GM21447 (cell line): ENCODE data around the gene CEP164.
"Not testable (repeated sequence)": the region's sequence is repeated elsewhere in the genome, so short reads cannot be mapped to it uniquely, and the experiment has no call there.

ENCODE experiments used
- ATAC-seq: cut with Tn5 transposase; IDR thresholded peaks from one replicate; pipeline ENCODE4 v1.9.1; 2021; ENCODE audit not compliant: unreplicated experiment

The CEP164 gene

DNA sequence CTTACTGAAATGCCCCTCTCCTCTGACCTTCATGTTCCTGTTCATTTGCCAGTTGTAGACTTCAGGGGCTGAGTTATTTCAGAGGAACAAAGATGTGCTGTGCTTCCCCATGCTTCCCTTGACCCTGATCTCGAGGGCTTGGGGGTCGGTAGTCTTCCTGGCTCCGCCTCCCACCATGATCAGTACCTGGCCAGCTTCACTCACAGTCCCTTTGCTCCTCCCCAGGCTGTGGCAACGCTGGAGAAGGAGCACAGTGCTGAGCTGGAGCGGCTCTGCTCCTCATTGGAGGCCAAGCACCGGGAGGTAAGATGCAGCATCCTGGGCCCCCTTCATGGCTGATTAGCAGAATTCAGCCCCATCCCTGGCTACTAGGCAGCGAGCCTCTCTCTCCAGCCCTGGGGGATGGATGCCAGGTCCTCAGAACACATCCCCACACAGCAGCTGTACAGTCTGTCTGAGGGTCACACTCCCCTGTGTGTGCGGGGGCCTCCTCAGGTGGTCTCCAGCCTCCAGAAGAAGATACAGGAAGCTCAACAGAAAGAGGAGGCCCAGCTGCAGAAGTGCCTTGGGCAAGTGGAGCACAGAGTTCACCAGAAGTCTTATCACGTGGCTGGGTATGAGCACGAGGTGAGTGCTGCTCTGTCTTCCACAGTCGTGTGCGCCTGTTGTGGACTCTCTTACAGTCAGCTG is 64.5 kb downstream of the CEP164 start:
- no peak for ATAC-seq

DNA sequence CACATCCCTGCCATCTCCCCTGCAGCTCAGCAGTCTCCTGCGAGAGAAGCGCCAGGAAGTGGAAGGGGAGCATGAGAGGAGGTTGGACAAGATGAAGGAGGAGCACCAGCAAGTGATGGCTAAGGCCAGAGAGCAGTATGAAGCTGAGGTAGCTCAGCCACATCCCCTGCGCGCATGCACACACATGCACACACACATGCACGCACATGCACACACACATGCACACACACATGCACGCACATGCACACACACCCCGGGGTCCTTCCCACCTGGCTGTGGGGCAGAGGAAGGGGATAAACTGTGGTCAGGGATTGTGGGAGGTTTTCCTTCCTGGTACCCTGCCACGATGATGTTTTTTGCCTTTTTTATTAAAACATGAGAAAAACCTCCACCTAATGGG is 65.3 kb downstream of the CEP164 start:
- no peak for ATAC-seq

DNA sequence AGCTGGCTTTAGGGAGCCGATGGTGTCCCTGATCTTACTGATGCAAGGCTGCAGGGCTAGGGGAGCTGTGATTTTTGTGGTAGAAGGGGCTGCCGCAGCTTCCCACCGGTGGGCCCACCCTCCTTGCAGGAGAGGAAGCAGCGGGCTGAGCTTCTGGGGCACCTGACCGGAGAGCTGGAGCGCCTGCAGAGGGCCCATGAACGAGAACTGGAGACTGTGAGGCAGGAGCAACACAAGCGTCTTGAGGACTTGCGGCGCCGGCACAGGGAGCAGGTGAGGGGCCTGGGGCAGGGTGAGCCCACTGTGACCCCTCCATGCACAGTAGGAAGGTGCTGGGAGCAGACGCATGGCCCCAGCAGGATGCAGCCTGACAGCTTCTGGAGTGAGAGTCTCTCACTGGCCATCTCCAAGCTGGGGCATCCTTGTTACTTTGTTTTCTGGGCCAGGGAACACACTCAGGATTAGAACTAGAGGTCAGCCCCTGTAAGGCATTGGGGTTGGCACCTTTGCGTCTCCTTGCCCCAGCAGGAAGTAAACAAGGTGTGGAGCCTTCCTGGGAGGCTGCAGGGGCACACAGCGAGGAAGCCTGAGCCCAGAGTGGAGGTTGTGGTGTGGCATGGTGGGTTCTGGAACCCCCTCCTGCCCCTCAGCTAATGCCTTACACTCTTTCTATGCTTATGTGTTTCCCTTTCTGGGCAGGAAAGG is 66.7 kb downstream of the CEP164 start:
- ATAC-seq: no peak

DNA sequence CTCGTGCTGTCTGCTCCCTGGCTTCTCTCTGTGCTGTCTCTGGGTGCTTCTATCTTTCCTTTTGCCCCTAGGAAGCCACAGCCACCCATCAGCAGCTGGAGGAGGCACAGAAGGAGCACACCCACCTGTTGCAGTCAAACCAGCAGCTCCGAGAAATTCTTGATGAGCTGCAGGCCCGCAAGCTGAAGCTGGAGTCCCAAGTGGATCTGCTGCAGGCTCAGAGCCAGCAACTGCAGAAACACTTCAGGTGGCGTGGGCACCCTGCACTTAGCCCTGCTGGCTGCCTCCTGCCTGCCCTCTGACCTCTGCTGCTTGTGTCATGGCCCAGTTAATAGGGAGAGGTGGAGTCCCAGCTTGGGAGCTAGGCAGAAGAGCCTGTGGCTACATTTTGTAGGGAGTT is 67.8 kb downstream of the CEP164 start:
- no peak for ATAC-seq

DNA sequence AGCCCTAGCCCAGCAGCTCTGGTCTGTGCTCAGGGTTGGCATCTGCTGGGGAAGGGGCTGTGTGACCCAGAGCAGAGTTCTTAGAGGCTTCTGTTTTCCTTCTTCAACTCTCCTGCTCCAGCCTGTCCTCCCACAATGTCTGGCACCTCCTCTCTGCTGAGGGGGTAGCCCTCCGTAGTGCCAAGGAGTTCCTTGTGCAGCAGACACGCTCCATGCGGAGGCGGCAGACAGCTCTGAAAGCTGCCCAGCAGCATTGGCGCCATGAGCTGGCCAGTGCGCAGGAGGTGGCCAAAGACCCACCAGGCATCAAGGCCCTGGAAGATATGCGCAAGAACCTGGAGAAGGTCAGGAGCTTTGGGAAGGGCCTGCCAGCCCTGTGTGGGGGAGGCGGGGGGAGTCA is 69.3 kb downstream of the CEP164 start:
- ATAC-seq: no peak

DNA sequence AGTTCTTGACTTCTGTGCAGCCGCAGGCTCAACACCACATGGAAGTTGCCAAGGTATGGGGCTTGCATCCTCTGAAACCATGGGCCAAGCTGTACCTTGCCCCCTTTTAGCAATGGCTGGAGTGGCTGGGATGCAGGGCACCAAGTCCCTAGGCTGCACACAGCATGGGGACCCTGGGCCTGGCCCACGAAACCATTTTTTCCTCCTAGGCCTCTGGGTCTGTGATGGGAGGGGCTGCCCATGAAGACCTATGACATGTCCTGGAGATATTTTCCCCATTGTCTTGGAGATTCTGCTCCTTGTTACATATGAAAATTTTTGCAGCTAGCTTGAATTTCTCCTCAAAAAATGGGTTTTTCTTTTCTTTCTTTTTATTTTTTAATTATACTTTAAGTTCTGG is 71.0 kb downstream of the CEP164 start:
- ATAC-seq: not testable (repeated sequence)

DNA sequence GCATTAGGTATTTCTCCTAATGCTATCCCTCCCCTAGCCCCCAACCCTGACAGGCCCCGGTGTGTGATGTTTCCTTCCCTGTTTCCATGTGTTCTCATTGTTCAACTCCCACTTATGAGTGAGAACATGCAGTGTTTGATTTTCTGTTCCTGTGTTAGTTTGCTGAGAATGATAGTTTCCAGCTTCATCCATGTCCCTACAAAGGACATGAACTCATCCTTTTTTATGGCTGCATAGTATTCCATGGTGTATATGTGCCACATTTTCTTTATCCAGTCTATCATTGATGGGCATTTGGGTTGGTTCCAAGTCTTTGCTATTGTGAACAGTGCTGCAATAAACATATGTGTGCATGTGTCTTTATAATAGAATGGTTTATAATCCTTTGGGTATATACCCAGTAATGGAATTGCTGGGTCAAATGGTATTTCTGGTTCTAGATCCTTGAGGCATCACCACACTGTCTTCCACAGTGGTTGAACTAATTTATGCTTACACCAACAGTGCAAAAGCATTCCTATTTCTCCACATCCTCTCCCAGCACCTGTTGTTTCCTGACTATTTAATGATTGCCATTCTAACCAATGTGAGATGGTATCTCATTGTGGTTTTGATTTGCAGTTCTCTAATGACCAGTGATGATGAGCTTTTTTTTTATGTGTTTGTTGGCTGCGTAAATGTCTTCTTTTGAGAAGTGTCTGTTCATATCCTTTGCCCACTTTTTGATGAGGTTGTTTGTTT is 71.6 kb downstream of the CEP164 start:
- ATAC-seq: not testable (repeated sequence)

DNA sequence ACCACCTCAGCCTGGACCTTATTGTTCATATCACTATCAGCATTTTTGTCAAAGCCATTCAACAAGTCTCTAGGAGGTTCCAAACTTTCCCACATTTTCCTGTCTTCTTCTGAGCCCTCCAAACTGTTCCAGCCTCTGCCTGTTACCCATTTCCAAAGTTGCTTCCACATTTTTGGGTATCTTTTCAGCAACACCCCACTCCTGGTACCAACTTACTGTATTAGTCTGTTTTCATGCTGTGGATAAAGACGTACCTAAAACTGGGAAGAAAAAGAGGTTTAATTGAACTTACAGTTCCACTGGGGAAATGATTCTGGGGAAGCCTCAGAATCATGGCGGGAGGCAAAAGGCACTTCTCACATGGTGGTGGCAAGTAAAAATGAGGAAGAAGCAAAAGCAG is 78.2 kb downstream of the CEP164 start:
- ATAC-seq: not testable (repeated sequence)

DNA sequence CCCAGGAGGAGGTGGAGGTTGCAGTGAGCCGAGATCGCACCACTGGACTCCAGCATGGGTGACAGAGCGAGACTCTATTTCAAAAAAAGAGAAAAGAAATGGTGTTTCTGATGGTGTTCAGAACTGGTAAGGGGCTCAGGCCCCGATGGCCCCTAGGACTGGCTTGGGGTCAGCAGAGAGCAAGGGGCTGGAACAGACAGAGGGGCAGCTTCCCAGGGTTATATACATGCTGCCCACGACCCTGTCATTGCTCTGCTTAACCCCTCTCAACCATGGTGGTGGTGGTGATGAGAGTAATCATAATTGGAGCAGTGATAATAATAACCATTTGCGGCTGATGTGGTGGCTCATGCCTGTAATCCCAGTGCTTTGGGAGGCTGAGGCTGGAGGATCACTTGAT is 79.4 kb downstream of the CEP164 start:
- ATAC-seq: no peak

DNA sequence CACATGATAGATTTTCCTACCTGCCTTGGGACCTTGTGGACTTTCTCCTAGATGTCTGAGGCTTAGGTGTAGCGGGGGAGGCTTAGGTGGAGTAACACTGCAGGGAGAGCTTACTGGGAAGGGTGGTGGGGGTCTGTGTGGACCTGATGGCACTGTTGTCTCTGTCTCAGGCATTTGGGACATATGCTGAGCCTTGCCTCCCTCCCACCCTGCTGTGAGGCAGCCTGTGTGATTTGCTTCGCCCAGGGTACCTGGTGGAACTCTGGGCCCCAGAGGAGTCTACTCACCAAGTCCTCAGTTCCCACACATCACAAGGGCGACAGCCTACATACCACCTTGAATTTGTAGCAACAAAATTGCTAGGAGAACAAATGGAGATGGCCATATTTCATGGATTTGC is 80.7 kb downstream of the CEP164 start:
- no peak for ATAC-seq

DNA sequence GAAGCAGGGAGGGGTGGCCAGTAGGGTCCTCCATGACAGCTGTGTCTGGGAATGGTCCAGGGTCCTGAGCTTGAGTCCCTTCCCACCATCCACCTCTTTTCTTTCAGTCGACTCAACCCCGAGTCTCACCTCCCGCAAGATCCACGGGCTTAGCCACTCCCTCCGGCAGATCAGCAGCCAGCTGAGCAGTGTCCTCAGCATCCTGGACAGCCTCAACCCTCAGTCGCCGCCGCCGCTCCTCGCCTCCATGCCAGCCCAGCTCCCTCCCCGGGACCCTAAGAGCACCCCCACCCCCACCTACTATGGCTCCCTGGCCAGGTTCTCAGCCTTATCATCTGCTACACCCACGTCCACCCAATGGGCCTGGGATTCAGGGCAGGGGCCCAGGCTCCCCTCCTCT is 81.9 kb downstream of the CEP164 start:
- ATAC-seq: no peak

DNA sequence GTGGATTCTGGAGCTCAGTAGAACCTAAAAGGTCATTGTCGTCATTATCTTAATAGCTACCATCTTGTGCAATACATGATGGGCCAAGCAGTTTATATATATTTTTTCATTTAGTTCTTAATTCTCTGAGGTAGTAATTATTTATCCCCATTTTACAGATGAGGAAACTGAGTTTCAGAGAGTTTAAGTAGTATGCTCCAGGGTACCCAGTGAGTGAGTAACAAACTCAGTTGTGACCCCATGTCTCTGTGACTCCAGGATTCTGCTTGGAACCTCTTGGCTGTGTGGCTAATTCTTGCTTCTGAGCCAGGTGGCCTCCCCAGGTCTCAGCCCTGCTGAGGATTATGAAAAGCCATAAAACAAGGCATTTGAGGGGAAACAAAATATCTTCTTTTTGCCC is 82.6 kb downstream of the CEP164 start:
- ATAC-seq: no peak

DNA sequence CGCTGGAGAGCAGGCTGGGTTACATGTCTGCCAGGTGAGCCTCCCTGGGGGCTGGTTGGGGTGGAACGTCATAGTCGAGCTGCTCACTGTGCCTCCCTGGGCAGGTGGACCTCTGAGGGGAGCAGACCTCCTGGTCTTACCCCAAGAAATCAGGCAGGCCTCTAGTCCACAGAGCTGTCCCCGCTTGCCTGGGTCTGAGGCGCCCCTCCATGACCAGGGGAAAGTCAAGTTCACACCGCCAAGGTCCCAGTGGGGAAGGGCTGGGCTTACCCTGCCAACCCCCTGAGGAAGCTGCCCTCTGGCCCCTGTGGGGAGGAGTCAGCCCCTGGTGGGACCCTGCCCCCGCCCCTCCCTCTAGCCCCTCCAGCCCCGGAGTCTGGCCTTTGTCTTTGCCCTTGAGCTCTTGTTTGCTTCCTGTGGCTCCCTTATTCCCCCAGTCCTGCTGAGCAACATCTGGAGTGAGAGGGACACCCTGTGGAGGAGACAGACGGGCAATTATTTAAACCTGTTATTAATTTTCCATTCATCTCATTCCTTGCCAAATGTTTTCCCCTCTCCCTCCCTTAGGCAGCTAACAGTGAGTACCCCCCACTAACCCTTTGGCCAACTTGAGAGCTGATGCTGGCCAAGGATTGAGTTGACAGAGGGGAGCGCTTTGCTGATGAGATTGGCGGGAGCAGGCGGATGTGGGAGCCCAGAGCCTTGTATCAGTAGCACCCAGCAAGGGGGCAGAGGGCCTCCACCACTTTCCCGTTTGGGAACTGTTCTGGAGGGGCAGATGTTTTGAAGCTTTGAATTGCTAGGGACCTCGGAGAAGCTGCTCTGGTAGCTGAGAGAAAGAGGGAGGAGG is 83.4 kb downstream of the CEP164 start:
- no peak for ATAC-seq

DNA sequence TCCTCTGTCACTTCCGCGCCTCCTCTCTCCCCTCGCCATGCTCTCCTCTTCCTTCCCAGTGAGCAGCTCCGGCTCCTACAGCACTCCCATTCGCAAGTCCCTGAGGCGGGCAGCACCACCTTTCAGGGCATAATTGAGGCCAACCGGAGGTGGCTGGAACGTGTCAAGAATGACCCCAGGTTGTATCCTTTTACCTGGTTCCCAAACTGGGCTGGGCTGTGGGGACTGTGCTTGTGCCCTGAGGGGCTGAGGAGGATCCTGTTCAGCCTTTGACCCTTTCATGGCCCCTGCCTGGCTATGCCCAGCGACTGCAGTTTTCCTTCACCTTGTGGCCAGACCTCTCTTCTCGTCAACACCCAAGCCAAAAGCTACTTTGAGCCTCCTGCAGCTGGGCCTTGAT is 84.1 kb downstream of the CEP164 start:
- no peak for ATAC-seq

DNA sequence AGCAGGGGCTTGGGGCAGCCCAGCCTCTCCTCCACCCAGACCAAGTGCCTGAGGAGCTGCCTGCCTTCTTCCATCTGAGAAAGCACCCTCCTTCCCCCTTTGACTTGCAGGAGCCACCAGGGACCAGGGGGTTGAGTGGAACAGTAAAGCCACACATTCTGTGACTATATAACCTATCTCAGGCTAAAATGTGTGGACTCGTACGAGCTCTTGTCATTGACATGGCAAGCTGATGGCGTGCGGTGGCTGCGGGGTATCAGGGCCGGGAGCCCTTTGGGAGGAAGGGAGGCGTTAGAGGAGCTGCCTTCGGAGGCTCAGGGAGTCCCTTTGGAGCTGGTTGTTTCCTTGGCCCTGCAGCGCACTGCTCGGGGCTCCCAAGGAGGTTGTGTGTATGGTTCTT is 84.5 kb downstream of the CEP164 start:
- no peak for ATAC-seq

DNA sequence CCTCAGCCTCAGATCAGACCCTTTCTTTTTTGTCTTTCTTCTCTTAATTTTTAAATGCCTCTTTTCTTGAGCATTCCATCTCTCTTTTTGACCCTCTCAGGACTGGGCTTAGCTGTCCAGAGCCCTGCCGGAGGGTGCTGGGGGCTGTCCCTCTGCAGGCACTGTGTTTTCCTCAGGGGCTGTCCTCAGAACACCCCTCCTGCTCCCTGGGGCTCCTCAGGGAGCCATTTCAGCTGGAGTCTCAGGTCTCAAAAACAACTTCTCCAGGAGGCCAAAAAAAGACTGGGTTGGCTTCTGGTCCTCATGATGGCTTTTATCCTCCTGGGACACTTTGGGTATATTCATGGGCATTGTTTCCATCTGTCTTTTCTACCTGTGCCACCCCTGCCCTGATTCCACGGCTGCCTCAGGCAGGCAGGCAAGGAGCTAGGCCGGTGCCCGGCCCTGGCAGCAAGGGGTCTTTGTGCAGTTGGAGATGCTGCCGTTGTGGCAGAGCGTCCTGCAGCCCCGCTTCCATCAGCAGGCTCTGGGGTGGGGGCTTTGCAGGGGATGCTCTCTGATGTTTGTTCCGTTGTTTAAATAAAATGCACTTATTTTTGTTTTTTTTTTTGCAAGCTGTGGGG is 85.1 kb downstream of the CEP164 start:
- ATAC-seq: no peak

DNA sequence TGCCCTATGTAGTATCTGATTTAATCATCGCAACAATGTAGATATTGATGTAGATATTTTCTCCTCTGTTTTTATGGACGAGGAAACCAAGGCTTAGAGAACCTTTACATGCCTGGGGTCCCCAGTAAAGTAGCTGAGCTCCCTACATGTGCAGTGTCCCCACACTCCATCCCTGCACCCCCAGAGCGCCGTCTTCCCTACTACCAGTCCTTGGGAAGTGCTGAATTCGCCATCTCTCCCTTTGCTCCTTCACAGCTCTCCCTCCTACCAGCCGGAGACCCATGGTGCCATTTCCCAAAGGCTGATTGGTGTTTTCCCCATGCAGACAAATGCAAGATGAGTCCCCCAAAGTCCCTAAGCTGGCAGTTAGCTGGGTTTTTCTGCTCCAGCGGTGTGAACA is 86.0 kb downstream of the CEP164 start:
- no peak for ATAC-seq

DNA sequence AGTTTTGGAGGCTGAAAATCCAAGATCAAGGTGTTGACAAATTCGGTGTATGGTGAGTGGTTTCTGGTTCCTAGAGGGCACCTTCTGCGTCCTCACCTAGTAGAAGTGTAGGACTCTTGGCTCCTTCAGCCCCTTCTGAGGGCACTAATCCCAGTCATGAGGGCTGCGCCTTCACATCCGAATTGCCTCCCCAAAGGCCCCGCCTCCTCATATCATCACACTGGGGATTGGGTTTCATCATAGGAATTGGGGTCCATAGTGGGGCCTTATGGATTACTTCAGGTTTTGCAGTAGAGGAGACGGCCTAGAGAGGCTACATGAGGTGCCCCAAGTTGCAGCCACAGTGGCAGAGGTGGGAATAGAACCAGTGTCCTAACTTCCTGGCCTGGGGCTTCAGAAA is 87.1 kb downstream of the CEP164 start:
- no peak for ATAC-seq

DNA sequence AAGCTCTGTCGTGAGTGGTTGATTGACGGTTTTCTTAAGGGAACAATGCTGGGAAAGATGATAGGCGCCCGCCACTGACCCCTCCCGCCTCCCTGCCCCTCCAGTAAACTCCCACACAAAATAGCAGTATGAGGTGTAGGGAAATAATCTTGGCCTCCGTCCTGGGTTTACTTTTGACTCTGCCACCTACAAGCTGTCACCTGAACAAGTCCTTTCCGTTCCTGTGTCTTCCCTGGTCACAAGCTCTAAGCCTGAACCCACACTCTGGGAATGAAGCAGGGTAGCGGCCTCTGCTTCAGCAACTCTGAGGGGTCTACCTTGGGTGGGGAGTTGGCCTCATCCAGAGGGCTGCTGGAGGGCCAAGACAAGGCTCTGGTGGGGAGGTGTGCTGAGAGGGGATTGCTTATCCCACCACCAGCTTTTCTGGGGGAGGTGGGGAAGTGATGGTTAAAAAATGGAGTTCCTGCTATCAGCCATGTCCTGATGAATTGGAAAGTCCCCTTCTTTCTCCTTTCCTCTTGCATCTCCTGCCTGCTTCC is 87.8 kb downstream of the CEP164 start:
- ATAC-seq: no peak

DNA sequence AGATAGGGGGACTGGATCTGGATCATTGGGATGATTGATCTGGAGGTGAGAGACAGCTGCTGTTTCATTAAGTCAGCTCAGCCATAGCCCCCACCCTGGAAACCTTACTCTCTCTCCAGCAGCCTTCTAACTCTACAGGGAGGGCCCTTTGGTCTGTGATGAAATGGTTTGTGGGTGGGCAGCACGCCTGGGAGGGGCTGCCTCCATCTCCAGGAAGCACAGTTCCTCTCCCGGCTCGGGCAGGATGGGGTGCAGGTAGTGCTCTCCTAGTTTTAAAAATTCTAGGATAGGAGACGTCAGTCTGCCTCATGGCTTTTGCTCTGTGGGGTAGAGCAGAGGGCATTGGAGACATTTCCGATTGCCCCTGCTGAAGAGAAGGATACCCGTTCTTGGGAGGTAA is 89.7 kb downstream of the CEP164 start:
- ATAC-seq: no peak

DNA sequence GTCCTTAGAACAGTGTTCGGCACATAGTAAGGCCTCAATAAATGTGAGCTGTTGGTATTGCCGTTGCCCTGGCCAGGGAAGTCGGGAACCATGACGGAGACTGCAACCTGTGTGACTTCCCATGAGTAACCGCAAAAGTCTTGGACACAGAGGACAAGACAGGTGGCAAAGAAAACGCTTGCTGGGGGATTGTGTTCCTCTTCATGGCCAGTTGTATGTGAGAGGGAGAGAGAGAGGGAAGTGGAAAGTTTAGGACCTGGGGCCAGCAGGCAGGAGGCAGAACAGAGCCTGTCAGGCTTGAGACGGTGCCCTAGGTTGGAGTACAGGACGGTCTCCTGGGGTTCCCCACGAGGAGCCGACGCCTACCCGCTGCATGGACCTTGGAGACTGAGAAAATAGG is 90.2 kb downstream of the CEP164 start:
- no peak for ATAC-seq
